ENCODE results near the gene CADM3. TPM values are rescaled to one million over a fixed set of nuclear protein-coding genes. Genes with fewer than 3 reads are reported as not detected.

The CADM3 gene
- total and polyA plus RNA-seq, 2 of the 8 experiments (the other 6 are each of a cell fraction or from before 2014, with no cell fraction given) = 8.3 to 8.5 TPM

- no peak for TF ChIP-seq RXRA (IDR thresholded peaks at IDR 0.05; ENCODE audit: insufficient read depth, low read depth, low read length)
- TF ChIP-seq ASH2L (IDR thresholded peaks at IDR 0.05; ENCODE audit: low read length) = no peak
- TF ChIP-seq SIN3A (conservative IDR thresholded peaks at IDR 0.05 in 1 of 2, IDR thresholded peaks at IDR 0.05 in 1 of 2; ENCODE audit: low read depth in 1 of 2, low read length in 2 of 2) = no peak
Measured at GRCh38 chr1:159122005-159122621, 49.3 kb upstream of the CADM3 start (continued).

All from H1 (cell line).